Vagina (tissue), 2 donors: ENCODE data around the gene ADGRG6.

Experiments used
- POLR2A ChIP-seq, 2 donors: fragments of 450-650 bp; IDR thresholded peaks; one replicate each; pipeline ENCODE4 v1.6.1; 2017; ENCODE audit warnings: antibody characterized with exemption in 2 of 2, mild to moderate bottlenecking in 2 of 2, moderate library complexity in 2 of 2
- POLR2AphosphoS5 ChIP-seq, 2 donors: sonication (generic); formaldehyde crosslinking; IDR thresholded peaks; one replicate each; pipeline ENCODE4 v1.9.0; 2017; ENCODE audit warnings: antibody characterized with exemption in 2 of 2, mild to moderate bottlenecking in 2 of 2, low read depth in 1 of 2; ENCODE audit not compliant: insufficient read depth in 1 of 2
- TF ChIP-seq, protein P1 (sequence below), 3 experiments: fragments of 450-650 bp in 2 of 3; fragments of 200-600 bp in 1 of 3; sonication (generic) in 1 of 3; IDR thresholded peaks; one replicate each; pipeline ENCODE4 v1.5.1; 2017 to 2019; ENCODE audit warnings: antibody characterized with exemption in 3 of 3, mild to moderate bottlenecking in 2 of 3, moderate library complexity in 2 of 3

DNA sequence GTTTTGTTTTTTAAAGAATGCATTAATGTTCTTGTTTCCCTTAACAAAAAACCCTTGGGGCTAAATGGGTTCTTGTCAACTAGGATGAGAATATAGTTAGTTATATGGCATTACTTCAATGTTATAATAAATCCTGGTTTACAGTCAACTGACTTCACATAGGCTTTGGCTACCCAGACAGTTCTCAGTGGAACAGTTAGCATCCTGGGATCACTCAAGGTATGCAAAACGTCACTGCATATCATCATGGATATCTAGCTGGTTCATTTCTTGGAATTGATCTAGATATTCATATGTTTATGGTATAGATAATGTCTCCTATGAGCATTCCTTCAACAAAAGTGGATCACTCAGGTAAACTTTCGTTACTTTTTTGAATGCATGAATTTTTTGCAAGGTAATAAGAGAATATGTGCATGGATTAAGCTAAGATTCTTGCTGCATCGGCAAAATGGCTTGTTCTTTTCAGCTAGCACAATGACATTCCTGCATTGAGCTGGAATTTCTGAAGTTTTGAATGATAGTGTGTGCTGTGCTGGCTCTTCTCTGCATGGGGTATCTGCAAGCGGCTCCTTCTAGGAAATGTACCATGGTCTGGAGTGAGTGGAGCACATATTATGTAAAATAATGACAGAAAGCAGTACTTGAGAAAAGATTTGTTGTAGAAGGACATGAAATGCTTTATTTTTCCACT is 138.9 kb downstream of the ADGRG6 start:
- TF ChIP-seq, protein P1, sequence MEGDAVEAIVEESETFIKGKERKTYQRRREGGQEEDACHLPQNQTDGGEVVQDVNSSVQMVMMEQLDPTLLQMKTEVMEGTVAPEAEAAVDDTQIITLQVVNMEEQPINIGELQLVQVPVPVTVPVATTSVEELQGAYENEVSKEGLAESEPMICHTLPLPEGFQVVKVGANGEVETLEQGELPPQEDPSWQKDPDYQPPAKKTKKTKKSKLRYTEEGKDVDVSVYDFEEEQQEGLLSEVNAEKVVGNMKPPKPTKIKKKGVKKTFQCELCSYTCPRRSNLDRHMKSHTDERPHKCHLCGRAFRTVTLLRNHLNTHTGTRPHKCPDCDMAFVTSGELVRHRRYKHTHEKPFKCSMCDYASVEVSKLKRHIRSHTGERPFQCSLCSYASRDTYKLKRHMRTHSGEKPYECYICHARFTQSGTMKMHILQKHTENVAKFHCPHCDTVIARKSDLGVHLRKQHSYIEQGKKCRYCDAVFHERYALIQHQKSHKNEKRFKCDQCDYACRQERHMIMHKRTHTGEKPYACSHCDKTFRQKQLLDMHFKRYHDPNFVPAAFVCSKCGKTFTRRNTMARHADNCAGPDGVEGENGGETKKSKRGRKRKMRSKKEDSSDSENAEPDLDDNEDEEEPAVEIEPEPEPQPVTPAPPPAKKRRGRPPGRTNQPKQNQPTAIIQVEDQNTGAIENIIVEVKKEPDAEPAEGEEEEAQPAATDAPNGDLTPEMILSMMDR (IDR thresholded peaks at IDR 0.05), result no peak
- no peak for TF ChIP-seq POLR2A (IDR thresholded peaks at IDR 0.05)
- no peak for TF ChIP-seq POLR2AphosphoS5 (IDR thresholded peaks at IDR 0.05; ENCODE audit: insufficient read depth in 1 of 2, low read depth in 1 of 2)
